GM12878 (cell line): ENCODE data around the gene TUNAR. TPM values are rescaled to one million over a fixed set of nuclear protein-coding genes. Genes with fewer than 3 reads are reported as not detected.

Source experiments
- JUND ChIP-seq: IDR thresholded peaks from 2 replicates; pipeline ENCODE4 v1.6.1; 2012; ENCODE audit warnings: low read depth, mild to moderate bottlenecking, low read length, improper control_type of control experiment, moderate library complexity
- MTA3 ChIP-seq: IDR thresholded peaks from 2 replicates; pipeline ENCODE4 v1.6.1; 2012; ENCODE audit warnings: low read length, inconsistent platforms, borderline replicate concordance
- ZNF24 ChIP-seq: fragments of 450-650 bp; IDR thresholded peaks from 2 replicates; pipeline ENCODE4 v1.6.1; 2017; ENCODE audit warnings: antibody characterized with exemption, mild to moderate bottlenecking
- polyA plus RNA-seq, 11 experiments: library from polyadenylated mRNA; depleted of rRNA in 4 of 11; unstranded in 6 of 11; stranded (reverse) in 5 of 11; fragments of >200 nt; fragmentation: Nextera tagmentation in 4 of 11; fragmentation: Illumina TruSeq in 1 of 11; extraction: Ambion mirVana in 4 of 11; extraction: Trizol in 1 of 11; gene quantifications; 1 replicate in 1 of 11; 2 replicates in 10 of 11; pipeline versions ENCODE4 v1.2.1 to v1.2.3, GENCODE V29; 2011 to 2016; ENCODE audit warnings: inconsistent platforms in 2 of 11, missing spikeins in 2 of 11, low read depth in 1 of 11
- total RNA-seq, 4 experiments: library from RNA; depleted of rRNA in 3 of 4; stranded (reverse); fragments of >200 nt in 3 of 4; fragmentation: Illumina TruSeq in 1 of 4; extraction: Trizol in 1 of 4; gene quantifications; 2 replicates each; pipeline versions ENCODE4 v1.2.1 to v1.2.3, GENCODE V29; 2013 to 2021
- TF ChIP-seq, protein P1 (sequence below): fragments of 150-350 bp; IDR thresholded peaks from 2 replicates; pipeline ENCODE4 v1.6.1; 2016; ENCODE audit warnings: low read depth, low read length
- TF ChIP-seq, protein P2 (sequence below): IDR thresholded peaks from 2 replicates; pipeline ENCODE4 v1.6.1; 2011; ENCODE audit warnings: mild to moderate bottlenecking, low read depth, low read length, moderate library complexity; ENCODE audit not compliant: insufficient replicate concordance
- TF ChIP-seq, protein P3 (sequence below): fragments of 450-650 bp; formaldehyde crosslinking; IDR thresholded peaks from 2 replicates; pipeline ENCODE4 v1.4.0; 2020; ENCODE audit warnings: mild to moderate bottlenecking, moderate library complexity

TUNAR gene
- total and polyA plus RNA-seq, 10 of the 15 experiments (the other 5 are each of a cell fraction or from before 2014, with no cell fraction given): 0.02 TPM; not detected in 9

DNA sequence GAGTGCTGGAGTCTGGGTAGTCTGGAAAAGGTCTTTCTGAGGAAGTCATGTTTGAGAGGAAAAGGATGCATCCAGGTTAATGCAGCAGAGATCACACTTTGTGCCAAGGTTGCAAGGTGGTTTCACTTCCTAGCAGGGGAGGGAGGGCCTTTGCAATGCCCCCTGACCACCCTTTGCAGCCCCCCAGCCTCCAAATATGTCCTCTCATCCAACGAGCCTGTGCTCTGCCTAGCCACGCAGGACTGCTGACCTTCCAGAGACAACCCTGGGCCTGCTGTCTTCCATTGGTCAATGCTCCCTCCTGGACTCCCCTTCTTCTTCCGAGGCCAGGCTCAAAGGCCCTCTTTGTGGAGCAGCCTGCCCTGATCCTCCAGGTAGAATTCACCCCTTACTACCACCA lies 47.3 kb upstream of the TUNAR start (continued):
- TF ChIP-seq, protein P1, sequence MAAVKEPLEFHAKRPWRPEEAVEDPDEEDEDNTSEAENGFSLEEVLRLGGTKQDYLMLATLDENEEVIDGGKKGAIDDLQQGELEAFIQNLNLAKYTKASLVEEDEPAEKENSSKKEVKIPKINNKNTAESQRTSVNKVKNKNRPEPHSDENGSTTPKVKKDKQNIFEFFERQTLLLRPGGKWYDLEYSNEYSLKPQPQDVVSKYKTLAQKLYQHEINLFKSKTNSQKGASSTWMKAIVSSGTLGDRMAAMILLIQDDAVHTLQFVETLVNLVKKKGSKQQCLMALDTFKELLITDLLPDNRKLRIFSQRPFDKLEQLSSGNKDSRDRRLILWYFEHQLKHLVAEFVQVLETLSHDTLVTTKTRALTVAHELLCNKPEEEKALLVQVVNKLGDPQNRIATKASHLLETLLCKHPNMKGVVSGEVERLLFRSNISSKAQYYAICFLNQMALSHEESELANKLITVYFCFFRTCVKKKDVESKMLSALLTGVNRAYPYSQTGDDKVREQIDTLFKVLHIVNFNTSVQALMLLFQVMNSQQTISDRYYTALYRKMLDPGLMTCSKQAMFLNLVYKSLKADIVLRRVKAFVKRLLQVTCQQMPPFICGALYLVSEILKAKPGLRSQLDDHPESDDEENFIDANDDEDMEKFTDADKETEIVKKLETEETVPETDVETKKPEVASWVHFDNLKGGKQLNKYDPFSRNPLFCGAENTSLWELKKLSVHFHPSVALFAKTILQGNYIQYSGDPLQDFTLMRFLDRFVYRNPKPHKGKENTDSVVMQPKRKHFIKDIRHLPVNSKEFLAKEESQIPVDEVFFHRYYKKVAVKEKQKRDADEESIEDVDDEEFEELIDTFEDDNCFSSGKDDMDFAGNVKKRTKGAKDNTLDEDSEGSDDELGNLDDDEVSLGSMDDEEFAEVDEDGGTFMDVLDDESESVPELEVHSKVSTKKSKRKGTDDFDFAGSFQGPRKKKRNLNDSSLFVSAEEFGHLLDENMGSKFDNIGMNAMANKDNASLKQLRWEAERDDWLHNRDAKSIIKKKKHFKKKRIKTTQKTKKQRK: no peak
- no peak for TF ChIP-seq JUND
- TF ChIP-seq, protein P2, sequence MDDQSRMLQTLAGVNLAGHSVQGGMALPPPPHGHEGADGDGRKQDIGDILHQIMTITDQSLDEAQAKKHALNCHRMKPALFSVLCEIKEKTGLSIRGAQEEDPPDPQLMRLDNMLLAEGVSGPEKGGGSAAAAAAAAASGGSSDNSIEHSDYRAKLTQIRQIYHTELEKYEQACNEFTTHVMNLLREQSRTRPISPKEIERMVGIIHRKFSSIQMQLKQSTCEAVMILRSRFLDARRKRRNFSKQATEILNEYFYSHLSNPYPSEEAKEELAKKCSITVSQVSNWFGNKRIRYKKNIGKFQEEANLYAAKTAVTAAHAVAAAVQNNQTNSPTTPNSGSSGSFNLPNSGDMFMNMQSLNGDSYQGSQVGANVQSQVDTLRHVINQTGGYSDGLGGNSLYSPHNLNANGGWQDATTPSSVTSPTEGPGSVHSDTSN: no peak
- no peak for TF ChIP-seq ZNF24
- TF ChIP-seq, protein P3, sequence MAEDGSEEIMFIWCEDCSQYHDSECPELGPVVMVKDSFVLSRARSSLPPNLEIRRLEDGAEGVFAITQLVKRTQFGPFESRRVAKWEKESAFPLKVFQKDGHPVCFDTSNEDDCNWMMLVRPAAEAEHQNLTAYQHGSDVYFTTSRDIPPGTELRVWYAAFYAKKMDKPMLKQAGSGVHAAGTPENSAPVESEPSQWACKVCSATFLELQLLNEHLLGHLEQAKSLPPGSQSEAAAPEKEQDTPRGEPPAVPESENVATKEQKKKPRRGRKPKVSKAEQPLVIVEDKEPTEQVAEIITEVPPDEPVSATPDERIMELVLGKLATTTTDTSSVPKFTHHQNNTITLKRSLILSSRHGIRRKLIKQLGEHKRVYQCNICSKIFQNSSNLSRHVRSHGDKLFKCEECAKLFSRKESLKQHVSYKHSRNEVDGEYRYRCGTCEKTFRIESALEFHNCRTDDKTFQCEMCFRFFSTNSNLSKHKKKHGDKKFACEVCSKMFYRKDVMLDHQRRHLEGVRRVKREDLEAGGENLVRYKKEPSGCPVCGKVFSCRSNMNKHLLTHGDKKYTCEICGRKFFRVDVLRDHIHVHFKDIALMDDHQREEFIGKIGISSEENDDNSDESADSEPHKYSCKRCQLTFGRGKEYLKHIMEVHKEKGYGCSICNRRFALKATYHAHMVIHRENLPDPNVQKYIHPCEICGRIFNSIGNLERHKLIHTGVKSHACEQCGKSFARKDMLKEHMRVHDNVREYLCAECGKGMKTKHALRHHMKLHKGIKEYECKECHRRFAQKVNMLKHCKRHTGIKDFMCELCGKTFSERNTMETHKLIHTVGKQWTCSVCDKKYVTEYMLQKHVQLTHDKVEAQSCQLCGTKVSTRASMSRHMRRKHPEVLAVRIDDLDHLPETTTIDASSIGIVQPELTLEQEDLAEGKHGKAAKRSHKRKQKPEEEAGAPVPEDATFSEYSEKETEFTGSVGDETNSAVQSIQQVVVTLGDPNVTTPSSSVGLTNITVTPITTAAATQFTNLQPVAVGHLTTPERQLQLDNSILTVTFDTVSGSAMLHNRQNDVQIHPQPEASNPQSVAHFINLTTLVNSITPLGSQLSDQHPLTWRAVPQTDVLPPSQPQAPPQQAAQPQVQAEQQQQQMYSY (CRISPR knock-in tag): no peak
- TF ChIP-seq MTA3: no peak
